Smooth muscle cell (in vitro differentiated cells): ENCODE data around the gene SERPINA1. TPM values are rescaled to one million over a fixed set of nuclear protein-coding genes. Genes with fewer than 3 reads are reported as not detected.

Experiments
- DNase-seq: peaks from one replicate; lab custom pipeline; 2025; ENCODE audit not compliant: unreplicated experiment; lab: John Stamatoyannopoulos, UW
- H2AFZ ChIP-seq: fragments of 200-600 bp; sonication (generic); 2 replicates; pipeline ENCODE4 v1.6.0; 2016; ENCODE audit warnings: antibody characterized with exemption, low read depth, mild to moderate bottlenecking
- H3F3A ChIP-seq: fragments of 200-600 bp; sonication (generic); 2 replicates; pipeline ENCODE4 v1.6.0; 2017; ENCODE audit warnings: antibody characterized with exemption, low read depth
- H3K27ac ChIP-seq: fragments of 200-600 bp; sonication (generic); 2 replicates; pipeline ENCODE4 v1.5.1; 2016; ENCODE audit warnings: low read depth, mild to moderate bottlenecking
- H3K27me3 ChIP-seq: fragments of 200-600 bp; sonication (generic); 2 replicates; pipeline ENCODE4 v1.6.1; 2016; ENCODE audit warnings: low read depth, mild to moderate bottlenecking
- H3K36me3 ChIP-seq: fragments of 200-600 bp; sonication (generic); 2 replicates; pipeline ENCODE4 v1.5.1; 2016; ENCODE audit warnings: low read depth
- H3K4me1 ChIP-seq: fragments of 200-600 bp; sonication (generic); 2 replicates; pipeline ENCODE4 v1.5.1; 2016; ENCODE audit warnings: low read depth
- H3K4me2 ChIP-seq: fragments of 200-600 bp; sonication (generic); 2 replicates; pipeline ENCODE4 v1.6.0; 2016; ENCODE audit warnings: mild to moderate bottlenecking
- H3K4me3 ChIP-seq: fragments of 200-600 bp; sonication (generic); 2 replicates; pipeline ENCODE4 v1.5.1; 2016; ENCODE audit warnings: mild to moderate bottlenecking
- H3K79me2 ChIP-seq: fragments of 200-600 bp; sonication (generic); 2 replicates; pipeline ENCODE4 v1.6.0; 2016; ENCODE audit warnings: low read depth, mild to moderate bottlenecking
- H3K9ac ChIP-seq: fragments of 200-600 bp; sonication (generic); 2 replicates; pipeline ENCODE4 v1.6.0; 2016; ENCODE audit warnings: low read depth
- H3K9me3 ChIP-seq: fragments of 200-600 bp; sonication (generic); replicated peaks from 2 replicates; pipeline ENCODE4 v1.5.1; 2016; ENCODE audit warnings: low read depth
- H4K20me1 ChIP-seq: fragments of 200-600 bp; sonication (generic); 2 replicates; pipeline ENCODE4 v1.6.0; 2016; ENCODE audit warnings: low read depth
- CTCF ChIP-seq: fragments of 200-600 bp; sonication (generic); IDR thresholded peaks from 2 replicates; pipeline ENCODE4 v1.5.1; 2017; ENCODE audit warnings: borderline replicate concordance, mild to moderate bottlenecking, antibody characterized with exemption; ENCODE audit not compliant: insufficient read depth, poor library complexity, severe bottlenecking
- WGBS: methylation state at CpG from one replicate; pipeline ENCODE4 v1.1.7; 2016; ENCODE audit warnings: low lambda C conversion rate; 5-methylcytosine and 5-hydroxymethylcytosine counted together
- polyA plus RNA-seq: library from polyadenylated mRNA; unstranded; fragments of >200 nt; fragmentation: Nextera tagmentation; extraction: Ambion mirVana; gene quantifications from 2 replicates; pipeline ENCODE4 v1.2.1, GENCODE V29; 2016
- total RNA-seq: library from RNA; depleted of rRNA; stranded (reverse); fragments of >200 nt; gene quantifications from 2 replicates; pipeline ENCODE4 v1.2.3, GENCODE V29; 2014

The SERPINA1 gene
- total and polyA plus RNA-seq, 2 experiments from 2014 or later: 1.8 to 2.4 TPM

DNA sequence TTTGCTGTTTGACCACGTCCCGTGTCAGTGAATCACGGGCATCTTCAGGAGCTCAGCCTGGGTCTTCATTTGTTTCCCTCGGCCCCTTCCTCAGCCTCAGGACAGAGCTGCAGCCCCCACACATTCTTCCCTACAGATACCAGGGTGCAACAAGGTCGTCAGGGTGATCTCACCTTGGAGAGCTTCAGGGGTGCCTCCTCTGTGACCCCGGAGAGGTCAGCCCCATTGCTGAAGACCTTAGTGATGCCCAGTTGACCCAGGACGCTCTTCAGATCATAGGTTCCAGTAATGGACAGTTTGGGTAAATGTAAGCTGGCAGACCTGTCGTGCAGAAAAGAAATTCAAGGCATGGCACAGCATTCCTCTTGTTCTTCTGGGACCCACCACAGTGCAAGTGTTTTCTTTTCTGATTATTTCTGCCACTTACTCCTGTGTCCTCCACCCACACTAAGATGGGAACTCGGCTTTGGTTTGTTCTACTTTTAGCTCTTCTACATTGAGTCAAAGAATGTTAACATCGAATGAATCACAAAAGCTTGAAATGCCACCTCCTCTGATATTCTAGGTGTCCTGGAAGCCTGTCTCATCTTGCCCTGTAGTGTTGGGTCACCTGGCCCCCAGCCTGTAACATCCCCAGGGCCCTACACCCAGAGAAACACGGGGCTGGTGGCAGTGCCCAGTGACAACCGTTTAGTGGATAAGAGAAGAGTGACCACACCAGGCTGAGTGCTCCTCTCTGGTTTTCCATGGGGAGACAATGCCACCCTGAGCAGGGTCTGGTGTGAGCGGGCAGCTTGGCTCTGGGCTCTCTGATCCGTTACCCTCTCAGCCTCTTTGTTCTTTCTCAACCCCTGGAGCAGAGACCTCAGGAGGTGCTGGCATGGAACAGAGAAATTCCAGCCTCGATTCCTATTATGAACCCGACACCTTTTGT lies 8.8 kb downstream of the SERPINA1 start:
- Histone ChIP-seq H3K27me3 (no peaks in the 10 kb centered on the region), H2AFZ (no peak overlapping the region), H3F3A (no peaks in the 10 kb centered on the region), H3K27ac (no peak overlapping the region), H3K4me2 (no peak overlapping the region), H3K36me3 (no peaks in the 10 kb centered on the region), H3K4me1 (peaks cover 14% of the 10 kb centered on the region), H4K20me1 (no peaks in the 10 kb centered on the region), H3K4me3 (no peak overlapping the region), H3K9me3 (no peaks in the 10 kb centered on the region), H3K79me2 (no peaks in the 10 kb centered on the region), H3K9ac (no peak overlapping the region)
- DNase-seq: no peak
- 68% methylated on average over 16 of the region's 16 CpGs for WGBS
- no peak for TF ChIP-seq CTCF

GRCh38 chr14:94378527-94379290 lies 9.7 kb downstream of the SERPINA1 start:
- TF ChIP-seq CTCF: no peak
- Histone ChIP-seq H3K4me1 (peaks cover 19% of the 10 kb centered on the region), H3K27ac (no peak overlapping the region), H3K79me2 (no peaks in the 10 kb centered on the region), H2AFZ (no peak overlapping the region), H3K9me3 (no peaks in the 10 kb centered on the region), H3K4me2 (no peak overlapping the region), H3K36me3 (no peaks in the 10 kb centered on the region), H3K4me3 (no peak overlapping the region), H3K27me3 (no peaks in the 10 kb centered on the region), H4K20me1 (no peaks in the 10 kb centered on the region), H3F3A (no peaks in the 10 kb centered on the region), H3K9ac (no peak overlapping the region)
- 83% methylated on average over 17 of the region's 17 CpGs for WGBS
- DNase-seq: no peak

DNA sequence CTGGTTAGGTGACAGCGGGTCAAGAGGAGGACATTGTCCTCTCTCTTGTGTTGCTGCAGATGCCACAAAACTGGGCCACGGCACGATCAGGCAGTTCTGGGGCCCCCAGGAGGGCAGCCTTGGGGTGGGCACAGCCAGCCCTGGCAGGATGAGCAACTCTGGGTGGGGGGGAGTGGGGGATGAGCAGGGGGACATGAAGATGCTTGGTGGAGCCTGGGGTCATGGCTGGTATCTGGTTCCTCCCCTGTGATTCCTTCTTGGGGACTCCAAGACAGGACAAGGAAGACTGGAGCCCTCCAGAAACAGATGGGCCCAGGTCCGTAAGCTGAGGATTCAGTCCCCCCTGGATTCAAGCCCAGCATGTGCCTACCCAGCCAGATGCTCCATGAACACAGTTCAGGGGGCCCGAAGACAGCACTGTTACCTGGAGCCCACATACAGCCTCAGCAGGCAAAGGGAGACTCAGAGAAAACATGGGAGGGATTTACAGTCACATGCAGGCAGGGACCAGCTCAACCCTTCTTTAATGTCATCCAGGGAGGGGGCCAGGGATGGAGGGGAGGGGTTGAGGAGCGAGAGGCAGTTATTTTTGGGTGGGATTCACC lies 10.4 kb downstream of the SERPINA1 start:
- no peak for DNase-seq
- WGBS: 93% methylated on average over 5 of the region's 6 CpGs
- no peak overlapping the region for H3K4me2 ChIP-seq

More for the DNA sequence above, 10.4 kb downstream of the SERPINA1 start:
- Histone ChIP-seq H2AFZ (no peak overlapping the region), H3K9me3 (no peaks in the 10 kb centered on the region), H4K20me1 (no peaks in the 10 kb centered on the region), H3K27ac (no peak overlapping the region), H3F3A (no peaks in the 10 kb centered on the region), H3K79me2 (no peaks in the 10 kb centered on the region), H3K4me3 (no peak overlapping the region), H3K4me1 (peaks cover 19% of the 10 kb centered on the region), H3K9ac (no peak overlapping the region), H3K36me3 (no peaks in the 10 kb centered on the region), H3K27me3 (no peaks in the 10 kb centered on the region)
- no peak for TF ChIP-seq CTCF
